ENCODE results near the gene COBL. TPM values are rescaled to one million over a fixed set of nuclear protein-coding genes. Genes with fewer than 3 reads are reported as not detected.

COBL gene
- total RNA-seq, 4 donors from 2014 or later = 1.1 to 27.7 (median 15.2) TPM

- DNase-seq (ENCODE audit: low spot score) (no peak), ATAC-seq (ENCODE audit: low FRiP score) (no peak)
- no peak for TF ChIP-seq CTCF (IDR thresholded peaks at IDR 0.05)
Measured at GRCh38 chr7:51290304-51290637, 26.3 kb downstream of the COBL start.

- ATAC-seq (ENCODE audit: low FRiP score) = no peak
Measured at GRCh38 chr7:51289623-51290303, 26.8 kb downstream of the COBL start.

GRCh38 chr7:51288896-51289622, 27.6 kb downstream of the COBL start:
- DNase-seq (ENCODE audit: low spot score) (no peak), ATAC-seq (ENCODE audit: low FRiP score) (no peak)
- no peak for TF ChIP-seq CTCF (IDR thresholded peaks at IDR 0.05)

More at GRCh38 chr7:51289623-51290303, 26.8 kb downstream of the COBL start:
- no peak for DNase-seq (ENCODE audit: low spot score)
- no peak for TF ChIP-seq CTCF (IDR thresholded peaks at IDR 0.05)

- no peak for TF ChIP-seq CTCF (IDR thresholded peaks at IDR 0.05)
- DNase-seq (ENCODE audit: low spot score) (no peak), ATAC-seq (ENCODE audit: low FRiP score) (no peak)
Measured at GRCh38 chr7:51286401-51286800, 30.2 kb downstream of the COBL start.

GRCh38 chr7:51280156-51280555, 36.5 kb downstream of the COBL start:
- ATAC-seq (ENCODE audit: low FRiP score) (no peak), DNase-seq (ENCODE audit: low spot score) (no peak)
- no peak for TF ChIP-seq CTCF (IDR thresholded peaks at IDR 0.05)

- no peak for DNase-seq (ENCODE audit: low spot score)
- no peak for ATAC-seq (ENCODE audit: low FRiP score)
Measured at GRCh38 chr7:51279391-51280023, 37.1 kb downstream of the COBL start.

More at GRCh38 chr7:51279391-51280023, 37.1 kb downstream of the COBL start:
- no peak for TF ChIP-seq CTCF (IDR thresholded peaks at IDR 0.05)

Measured in omental fat pad (tissue), 4 donors.